ENCODE measurements around the gene BCL11B. TPM values are rescaled to one million over a fixed set of nuclear protein-coding genes. Genes with fewer than 3 reads are reported as not detected.

BCL11B gene
- total and polyA plus RNA-seq, 2 donors from 2014 or later: 0.13 to 3.3 TPM

- peaks cover 9% of the 10 kb centered on the region for H3K27me3 ChIP-seq (ENCODE audit: control insufficient read depth, insufficient read depth, low read length)
- no peak for FAIRE-seq
Observed at GRCh38 chr14:99260587-99261551, 11.1 kb downstream of the BCL11B start.

DNA sequence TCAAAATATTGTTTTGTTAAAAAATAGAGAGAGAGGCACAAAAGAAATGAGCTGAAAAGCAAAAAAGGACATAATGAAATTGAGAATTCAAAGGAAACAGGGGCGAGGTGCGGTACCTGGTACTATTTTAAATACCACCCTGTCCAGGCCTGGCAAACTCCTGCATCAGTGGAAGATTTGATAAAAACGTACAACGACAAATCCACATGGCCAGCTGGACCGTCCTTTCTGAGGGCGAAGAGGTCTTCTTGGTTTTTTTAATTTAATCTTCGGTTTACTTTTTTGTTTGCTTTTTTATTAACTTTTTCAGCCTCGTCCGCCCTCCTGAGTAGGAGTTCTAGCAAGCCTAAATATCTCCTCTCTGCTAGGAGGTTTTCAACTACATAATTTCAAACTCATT lies 11.9 kb downstream of the BCL11B start:
- intact Hi-C loops (cut with DNase I): no loop called here
- Histone ChIP-seq H3K27me3 (ENCODE audit: control insufficient read depth, insufficient read depth, low read length) (peaks cover 9% of the 10 kb centered on the region), H3K9ac (ENCODE audit: low read length in 3 of 3) (no peak overlapping the region), H3K36me3 (ENCODE audit: control insufficient read depth in 2 of 3, insufficient read depth in 3 of 3, low read length in 3 of 3) (no peaks in the 10 kb centered on the region), H3K4me1 (ENCODE audit: control insufficient read depth in 2 of 3, insufficient read depth in 2 of 3, low read depth in 1 of 3, low read length in 3 of 3) (peaks cover 0 to 2% (median 0%) of the 10 kb centered on the region in 3 donors), H3K27ac (ENCODE audit: low read depth in 2 of 2, low read length in 2 of 2) (no peak overlapping the region), H3K4me3 (ENCODE audit: low read length in 3 of 3) (no peak overlapping the region), H3K9me3 (ENCODE audit: control insufficient read depth in 2 of 3, insufficient read depth in 1 of 3, low read length in 3 of 3) (no peaks in the 10 kb centered on the region)
- FAIRE-seq (no peak), DNase-seq (no peak)
- TF ChIP-seq, protein P1, sequence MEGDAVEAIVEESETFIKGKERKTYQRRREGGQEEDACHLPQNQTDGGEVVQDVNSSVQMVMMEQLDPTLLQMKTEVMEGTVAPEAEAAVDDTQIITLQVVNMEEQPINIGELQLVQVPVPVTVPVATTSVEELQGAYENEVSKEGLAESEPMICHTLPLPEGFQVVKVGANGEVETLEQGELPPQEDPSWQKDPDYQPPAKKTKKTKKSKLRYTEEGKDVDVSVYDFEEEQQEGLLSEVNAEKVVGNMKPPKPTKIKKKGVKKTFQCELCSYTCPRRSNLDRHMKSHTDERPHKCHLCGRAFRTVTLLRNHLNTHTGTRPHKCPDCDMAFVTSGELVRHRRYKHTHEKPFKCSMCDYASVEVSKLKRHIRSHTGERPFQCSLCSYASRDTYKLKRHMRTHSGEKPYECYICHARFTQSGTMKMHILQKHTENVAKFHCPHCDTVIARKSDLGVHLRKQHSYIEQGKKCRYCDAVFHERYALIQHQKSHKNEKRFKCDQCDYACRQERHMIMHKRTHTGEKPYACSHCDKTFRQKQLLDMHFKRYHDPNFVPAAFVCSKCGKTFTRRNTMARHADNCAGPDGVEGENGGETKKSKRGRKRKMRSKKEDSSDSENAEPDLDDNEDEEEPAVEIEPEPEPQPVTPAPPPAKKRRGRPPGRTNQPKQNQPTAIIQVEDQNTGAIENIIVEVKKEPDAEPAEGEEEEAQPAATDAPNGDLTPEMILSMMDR (IDR thresholded peaks at IDR 0.05; ENCODE audit: borderline replicate concordance, extremely low read depth, insufficient read depth): no peak

More at GRCh38 chr14:99260587-99261551, 11.1 kb downstream of the BCL11B start:
- no peaks in the 10 kb centered on the region for H3K9me3 ChIP-seq (ENCODE audit: control insufficient read depth in 2 of 3, insufficient read depth in 1 of 3, low read length in 3 of 3)
- TF ChIP-seq, protein P1 (IDR thresholded peaks at IDR 0.05; ENCODE audit: borderline replicate concordance, extremely low read depth, insufficient read depth): no peak
- intact Hi-C loops (cut with DNase I): no loop called here
- H3K4me3 ChIP-seq (ENCODE audit: low read length in 3 of 3): no peak overlapping the region
- no peaks in the 10 kb centered on the region for H3K36me3 ChIP-seq (ENCODE audit: control insufficient read depth in 2 of 3, insufficient read depth in 3 of 3, low read length in 3 of 3)
- no peak for DNase-seq
- H3K27ac ChIP-seq (ENCODE audit: low read depth in 2 of 2, low read length in 2 of 2): no peak overlapping the region
- H3K4me1 ChIP-seq (ENCODE audit: control insufficient read depth in 2 of 3, insufficient read depth in 2 of 3, low read depth in 1 of 3, low read length in 3 of 3): peaks cover 0 to 2% (median 0%) of the 10 kb centered on the region in 3 donors
- H3K9ac ChIP-seq (ENCODE audit: low read length in 3 of 3): no peak overlapping the region

- H3K27ac ChIP-seq (ENCODE audit: low read depth in 2 of 2, low read length in 2 of 2): peak overlapping the region in 1 of 2 donors; percentile 7
- H3K27me3 ChIP-seq (ENCODE audit: control insufficient read depth, insufficient read depth, low read length): peaks cover 7% of the 10 kb centered on the region
- H3K4me3 ChIP-seq (ENCODE audit: low read length in 3 of 3): no peak overlapping the region
- no peak overlapping the region for H3K9ac ChIP-seq (ENCODE audit: low read length in 3 of 3)
- TF ChIP-seq, protein P1 (IDR thresholded peaks at IDR 0.05; ENCODE audit: borderline replicate concordance, extremely low read depth, insufficient read depth): no peak
- H3K9me3 ChIP-seq (ENCODE audit: control insufficient read depth in 2 of 3, insufficient read depth in 1 of 3, low read length in 3 of 3): no peaks in the 10 kb centered on the region
- FAIRE-seq (no peak), DNase-seq (peak in 1 of 5 donors; percentile 42)
- no peaks in the 10 kb centered on the region for H3K36me3 ChIP-seq (ENCODE audit: control insufficient read depth in 2 of 3, insufficient read depth in 3 of 3, low read length in 3 of 3)
- peaks cover 0 to 2% (median 0%) of the 10 kb centered on the region in 3 donors for H3K4me1 ChIP-seq (ENCODE audit: control insufficient read depth in 2 of 3, insufficient read depth in 2 of 3, low read depth in 1 of 3, low read length in 3 of 3)
- intact Hi-C loops (cut with DNase I): no loop called here
Observed at GRCh38 chr14:99258876-99259726, 12.9 kb downstream of the BCL11B start.
